HG02970 (cell line): ENCODE measurements around the gene APCDD1.

Experiments
- ATAC-seq: cut with Tn5 transposase; IDR thresholded peaks from one replicate; pipeline ENCODE4 v1.9.1; 2021; ENCODE audit warnings: mild to moderate bottlenecking, moderate library complexity, moderate number of reproducible peaks; ENCODE audit not compliant: unreplicated experiment, low FRiP score

APCDD1 gene

DNA sequence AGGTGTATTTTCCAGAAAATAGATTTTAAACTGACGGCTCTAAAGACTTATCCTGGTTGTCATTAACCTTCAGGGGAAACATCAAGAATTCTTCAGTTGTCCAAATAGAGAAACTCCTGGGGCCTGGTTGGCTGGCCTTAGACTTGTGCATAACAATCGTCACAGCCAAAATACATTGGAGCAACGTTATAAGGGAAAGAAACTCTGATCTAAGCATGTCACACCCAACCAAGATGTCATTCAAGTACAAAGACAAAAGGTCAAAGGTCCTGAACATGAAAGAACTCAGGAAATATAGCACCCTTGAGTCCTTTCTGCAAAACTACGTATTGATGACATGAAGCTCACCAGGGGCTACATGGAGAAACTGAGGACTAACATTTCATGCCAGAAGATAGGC lies 23.8 kb upstream of the APCDD1 start:
- no peak for ATAC-seq

DNA sequence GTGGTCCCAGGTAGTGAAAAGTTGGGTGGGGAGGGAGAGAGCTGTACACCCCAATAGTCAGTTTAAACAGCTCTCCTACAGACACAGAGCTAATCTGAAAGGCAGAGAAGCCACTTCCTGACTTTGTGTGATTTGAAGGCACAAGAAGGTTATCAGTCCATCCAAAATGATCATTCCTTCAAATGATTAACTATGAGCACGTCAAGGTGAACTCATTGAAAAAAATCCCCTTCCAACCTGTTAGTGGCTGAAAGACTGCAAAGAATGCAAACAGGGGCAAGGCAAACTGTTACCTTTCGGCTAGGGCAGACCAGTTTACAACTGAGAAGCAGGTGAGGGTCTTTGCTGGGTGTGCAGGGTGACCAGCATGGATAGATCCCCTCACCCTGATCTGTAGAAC lies 22.8 kb upstream of the APCDD1 start:
- no peak for ATAC-seq

DNA sequence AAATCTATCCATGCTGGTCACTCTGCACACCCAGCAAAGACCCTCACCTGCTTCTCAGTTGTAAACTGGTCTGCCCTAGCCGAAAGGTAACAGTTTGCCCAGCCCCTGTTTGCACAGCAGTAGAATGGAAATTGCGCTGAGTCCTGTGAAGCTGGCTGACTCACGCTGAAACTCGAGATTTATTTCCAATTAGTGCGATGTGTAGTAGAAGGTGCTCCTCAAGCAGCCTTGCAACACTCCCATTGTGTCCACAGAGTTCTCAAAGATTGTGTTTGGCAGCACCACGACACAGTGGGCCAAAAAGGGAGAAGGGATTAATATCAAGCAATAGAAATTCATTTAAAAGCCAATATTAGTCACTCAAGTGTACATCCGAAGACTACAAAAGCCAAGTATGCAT lies 21.7 kb upstream of the APCDD1 start:
- ATAC-seq = no peak

DNA sequence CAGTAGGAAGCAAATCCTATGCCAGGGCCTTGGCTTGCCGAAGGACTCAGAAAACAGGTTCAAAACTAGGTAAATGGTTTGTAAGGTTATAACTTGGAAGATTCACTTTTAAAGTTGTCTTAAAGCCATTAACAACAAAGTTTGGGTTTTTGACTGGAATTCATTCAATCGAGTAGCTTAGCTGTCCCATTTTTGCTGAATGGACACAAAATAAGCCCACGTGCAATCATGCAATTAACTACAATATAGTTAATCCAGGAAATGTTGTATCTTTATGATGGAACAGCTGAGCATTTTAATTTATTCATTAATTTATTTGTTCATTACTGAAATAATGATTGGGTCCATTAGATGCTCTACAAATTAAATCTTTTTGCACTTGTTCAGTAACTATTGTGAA lies 18.3 kb upstream of the APCDD1 start:
- no peak for ATAC-seq

DNA sequence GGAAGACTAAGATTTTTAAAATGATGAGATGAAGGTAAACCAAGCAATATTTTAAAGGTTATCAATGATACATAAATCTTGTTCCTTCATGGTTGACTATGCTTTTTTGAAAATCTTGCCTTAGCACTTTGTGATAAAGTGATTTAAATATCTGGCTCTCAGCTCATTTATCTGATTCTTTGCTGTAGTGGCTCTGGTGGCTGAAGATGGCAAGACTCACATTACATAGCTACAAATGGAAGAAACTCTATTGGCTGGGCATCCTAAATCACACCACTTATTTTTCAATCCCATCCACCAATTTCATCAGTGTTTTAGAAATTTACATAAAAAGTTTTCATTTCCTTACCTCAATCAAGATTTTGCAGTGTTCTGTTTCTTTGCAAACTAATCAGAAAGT lies 16.6 kb upstream of the APCDD1 start:
- ATAC-seq = no peak

DNA sequence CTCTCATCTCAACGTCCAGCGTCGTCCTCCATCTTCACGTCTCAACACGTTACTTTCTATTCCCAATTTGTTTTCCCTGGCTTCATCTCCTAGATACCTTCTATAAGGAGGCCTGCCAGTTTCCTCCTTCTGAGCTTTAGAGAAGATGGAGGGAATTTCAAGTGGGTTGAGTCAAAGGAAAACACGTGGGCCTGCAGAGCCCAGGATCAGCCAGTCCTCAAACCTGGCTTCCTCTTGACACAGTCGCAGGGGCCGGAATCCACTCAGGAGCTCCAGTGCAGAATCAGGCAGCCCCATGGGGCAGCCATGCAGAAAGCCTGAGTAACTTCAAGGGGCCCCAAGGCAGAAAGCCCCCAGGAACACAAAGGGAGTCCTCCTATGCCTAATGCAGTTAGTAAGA lies 14.5 kb upstream of the APCDD1 start:
- ATAC-seq = no peak

DNA sequence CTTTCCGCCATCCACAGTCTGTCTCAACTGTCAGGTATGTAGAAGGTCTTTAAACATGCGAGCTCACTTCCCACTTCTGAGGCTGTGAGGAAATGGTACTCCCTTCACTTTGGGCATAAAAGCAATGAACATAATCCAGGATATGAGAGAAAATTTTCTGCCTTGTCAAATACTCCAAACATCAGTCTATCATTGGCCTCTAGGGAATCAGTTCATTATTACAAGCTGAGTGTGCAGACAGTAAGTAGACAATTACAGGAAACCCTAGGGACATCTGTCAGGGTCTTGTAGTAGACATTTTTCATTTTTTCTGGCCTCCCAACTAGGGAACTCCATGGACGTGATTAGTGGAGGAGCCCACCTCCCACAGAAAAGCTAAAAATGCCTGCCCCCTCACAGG lies 13.6 kb upstream of the APCDD1 start:
- no peak for ATAC-seq

DNA sequence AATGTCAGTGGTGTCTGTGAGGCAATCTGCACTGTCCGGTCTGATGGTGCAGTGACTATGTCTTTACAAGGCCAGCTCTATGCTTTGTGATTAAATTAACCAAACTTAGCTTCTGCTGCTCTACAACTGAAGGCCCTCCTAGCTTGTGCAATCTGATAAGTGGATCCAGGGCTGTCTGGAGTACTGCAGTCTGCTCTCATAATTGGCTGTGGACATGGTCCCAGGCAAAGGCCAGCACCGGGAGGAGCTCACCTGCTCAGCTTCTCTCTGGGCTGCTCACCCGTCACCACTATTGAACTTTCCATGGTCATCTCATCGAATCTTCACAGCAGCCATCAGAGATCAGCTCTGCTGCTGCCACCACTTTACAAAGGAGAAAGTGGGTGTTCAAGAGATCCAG lies 13.0 kb upstream of the APCDD1 start:
- ATAC-seq = no peak

DNA sequence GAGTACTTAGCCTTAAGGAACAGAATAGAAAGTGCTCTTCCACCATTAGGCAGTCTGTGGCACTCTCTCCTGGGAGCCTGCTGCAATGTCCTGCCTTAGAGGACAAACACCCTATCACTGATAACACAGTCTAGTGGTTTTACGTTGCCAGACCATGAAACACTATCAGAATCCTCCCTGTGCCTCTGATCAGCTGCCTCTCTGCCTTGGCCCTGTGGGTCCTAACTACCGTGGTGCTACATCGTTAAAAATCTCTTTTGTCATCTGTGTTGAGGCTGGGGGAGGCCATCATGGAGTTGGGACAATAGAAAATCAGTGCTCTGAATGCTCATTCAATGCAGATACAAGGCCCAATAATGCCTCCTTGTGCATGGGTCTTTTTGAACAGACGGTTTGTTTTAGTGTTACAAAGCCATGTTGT lies 11.9 kb upstream of the APCDD1 start:
- ATAC-seq = no peak

DNA sequence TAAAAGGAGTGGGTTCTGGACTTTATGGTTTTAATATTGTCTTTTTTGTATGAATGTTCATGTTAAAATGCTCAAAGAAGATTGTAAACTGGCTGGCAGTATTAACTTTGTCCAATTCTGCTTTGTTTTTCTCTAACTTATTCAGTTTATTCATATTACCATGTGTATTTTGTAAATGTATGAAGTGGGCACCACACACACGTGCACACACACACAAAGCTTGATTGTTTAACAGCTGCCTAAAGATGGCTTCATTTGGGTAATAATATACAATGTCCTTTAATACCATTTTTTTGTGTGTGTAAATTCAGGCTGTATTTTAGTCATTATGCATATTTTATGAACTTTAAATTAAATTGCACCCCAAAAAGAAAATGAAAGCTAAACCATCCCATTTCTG lies 11.4 kb upstream of the APCDD1 start:
- ATAC-seq = no peak

DNA sequence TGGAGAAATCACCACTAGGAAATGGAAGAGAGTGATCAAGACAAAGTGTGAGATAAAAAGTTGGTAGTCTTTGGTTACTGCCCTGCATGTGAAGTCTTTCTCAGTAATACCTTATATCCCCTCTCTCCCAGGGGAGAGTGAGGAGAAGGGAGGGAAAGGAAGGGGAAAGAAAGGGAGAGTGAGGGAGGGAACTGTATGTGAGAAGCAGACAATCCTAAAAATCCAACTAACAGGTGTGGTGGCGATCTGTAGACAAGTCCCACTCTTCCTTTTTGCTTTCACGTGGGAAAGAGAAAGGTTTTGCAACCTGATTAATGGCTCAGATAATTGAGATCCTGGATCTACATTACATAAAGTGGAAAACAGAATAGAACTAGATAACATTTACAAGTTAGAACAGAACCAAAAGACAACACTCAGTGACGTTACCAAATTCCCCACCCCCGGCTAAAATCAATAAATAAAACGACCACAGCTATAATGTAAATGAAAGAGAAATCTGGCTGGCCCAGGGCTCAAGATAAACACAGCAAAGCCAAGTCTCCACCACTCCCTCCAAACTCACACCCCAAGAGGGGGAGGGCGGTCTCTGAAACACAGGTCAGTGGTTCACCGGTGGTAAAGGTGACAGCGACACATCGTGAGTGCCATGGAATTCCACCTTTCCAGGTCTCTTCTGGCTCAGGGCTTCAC lies 10.0 kb upstream of the APCDD1 start:
- no peak for ATAC-seq

DNA sequence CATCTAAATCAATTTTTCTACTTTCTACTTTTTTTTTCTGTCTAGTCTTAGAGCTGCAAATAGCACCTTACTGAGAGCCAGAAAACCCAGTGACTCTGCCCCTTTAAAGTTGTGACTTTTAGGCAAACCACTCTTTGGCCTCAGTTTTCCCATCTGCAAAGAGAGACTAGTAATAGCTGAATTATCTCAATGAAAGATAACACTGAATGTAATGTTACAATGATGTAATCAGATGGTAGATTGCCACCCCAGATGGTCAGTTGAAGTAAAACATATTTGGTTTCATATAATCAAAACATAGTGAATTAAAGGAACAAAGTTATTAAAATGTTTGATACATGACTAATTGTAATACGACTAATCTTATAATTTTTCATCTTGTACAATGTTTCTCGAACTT lies 5.0 kb upstream of the APCDD1 start:
- ATAC-seq = no peak

DNA sequence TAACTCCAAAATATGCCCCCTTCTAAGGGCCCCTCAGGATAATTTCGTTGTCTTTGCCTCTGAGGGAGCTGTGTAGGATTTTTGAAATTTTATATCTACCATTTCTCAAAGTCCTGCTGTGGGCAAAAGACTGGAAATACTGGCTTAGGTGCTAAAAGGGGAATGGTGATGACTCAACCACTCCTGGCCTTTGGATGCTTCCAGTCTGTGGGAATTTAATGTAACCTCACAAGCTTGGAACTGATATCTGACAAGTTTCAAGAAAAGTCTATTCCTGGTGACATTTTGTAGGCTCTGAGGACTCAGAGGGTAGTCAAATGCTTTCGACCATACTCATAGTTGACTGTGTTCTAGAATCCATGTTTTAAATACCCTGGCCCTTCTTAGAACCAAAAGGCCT lies 3.4 kb upstream of the APCDD1 start:
- ATAC-seq = no peak

DNA sequence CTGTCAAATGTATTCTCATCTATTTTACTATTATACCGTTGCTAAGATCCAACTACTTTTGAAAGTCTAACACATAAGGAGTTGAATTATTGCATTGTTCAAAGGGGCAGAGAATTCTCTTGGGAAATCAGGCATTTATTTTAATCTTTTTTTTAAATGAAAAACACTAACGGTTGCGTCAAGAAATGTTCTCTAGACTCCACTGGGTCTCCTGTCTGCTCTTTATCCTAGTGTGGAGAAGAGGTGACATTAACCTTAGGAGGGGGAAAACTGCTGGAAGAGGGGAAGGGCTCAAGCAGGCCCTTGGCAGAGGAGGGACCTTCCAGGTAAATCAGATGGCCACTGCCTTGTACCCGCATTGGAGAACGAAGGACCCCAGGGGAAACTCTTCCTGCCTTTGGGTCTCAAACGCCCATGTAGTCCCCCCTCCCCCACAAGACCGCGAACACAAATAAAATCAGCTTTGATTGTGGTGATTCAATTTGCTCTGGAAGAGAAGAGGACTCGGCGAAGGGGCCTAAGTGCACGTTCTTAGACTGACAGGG lies 1.1 kb upstream of the APCDD1 start:
- no peak for ATAC-seq

DNA sequence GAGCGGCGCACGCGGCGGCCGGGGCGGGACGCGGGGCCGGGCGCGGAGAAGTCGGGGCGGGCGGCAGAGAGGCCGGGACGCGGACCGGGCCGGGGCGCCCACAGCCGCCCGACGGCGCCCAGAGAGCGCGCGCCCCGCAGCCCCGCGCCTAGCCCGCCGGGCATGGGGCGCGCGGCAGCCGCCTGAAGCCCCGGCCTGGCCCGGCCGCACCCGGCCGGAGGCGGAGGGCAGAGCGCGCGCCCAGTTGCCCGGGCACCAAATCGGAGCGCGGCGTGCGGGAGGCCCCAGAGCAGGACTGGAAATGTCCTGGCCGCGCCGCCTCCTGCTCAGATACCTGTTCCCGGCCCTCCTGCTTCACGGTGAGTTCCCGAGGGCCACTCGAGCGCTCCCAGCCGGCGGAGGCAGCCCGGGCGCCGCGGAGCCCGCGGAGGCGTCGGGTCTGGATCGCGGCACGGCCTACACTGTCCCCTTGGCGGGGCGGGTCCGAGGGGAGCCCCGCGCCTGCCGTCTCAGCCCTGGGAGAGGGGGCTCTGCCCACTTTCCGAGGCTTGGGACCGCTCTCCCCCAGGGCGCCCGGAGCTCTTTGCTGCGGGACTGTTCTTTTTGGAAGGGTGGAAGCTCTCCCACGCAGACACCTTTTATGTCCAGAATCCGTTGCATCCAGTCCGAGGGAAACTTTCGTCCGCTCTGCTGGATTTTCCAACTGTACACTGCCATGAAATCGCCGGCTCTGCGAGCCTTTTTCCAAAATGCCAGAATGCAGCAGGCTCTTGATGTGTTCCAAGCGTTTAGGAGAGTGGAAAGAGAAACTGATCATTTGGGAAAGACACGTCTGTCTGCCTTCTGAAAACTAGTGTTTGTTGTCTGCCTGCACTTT lies 484 bp downstream of the APCDD1 start:
- ATAC-seq = no peak

DNA sequence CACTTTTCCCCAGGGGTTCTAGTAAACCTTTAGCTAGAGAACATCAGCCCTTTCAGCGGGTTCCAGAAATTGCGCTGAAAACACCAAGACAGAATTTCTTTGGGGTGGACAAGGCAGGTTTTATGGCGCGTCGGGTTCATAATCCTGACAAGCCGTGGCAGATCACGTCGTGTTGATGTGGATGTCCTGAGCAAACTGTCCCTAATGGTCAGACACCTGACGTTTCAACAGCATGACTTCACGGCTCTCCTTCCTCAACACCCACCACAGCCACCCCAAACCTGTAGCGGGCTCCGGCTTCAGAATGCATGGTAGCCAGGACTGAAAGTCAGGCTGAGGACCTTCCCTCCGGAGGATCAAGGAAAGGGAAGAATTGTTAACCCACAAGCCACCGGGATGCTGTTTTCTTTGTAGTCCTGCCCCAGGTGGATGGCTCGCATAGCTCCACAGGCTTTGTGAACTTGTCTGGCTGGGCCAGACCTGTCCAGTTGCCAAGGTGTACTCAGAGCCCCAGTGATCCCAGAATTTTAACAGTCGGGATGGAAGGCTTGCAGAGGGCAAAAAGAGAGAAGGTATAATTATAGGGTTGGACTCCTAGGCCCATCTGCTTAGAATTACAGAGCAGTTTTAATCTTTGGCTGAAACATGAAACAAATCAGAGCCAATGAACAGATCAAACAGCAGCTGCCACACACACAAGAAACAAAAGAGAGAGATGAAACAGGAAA lies 1.5 kb downstream of the APCDD1 start:
- no peak for ATAC-seq

DNA sequence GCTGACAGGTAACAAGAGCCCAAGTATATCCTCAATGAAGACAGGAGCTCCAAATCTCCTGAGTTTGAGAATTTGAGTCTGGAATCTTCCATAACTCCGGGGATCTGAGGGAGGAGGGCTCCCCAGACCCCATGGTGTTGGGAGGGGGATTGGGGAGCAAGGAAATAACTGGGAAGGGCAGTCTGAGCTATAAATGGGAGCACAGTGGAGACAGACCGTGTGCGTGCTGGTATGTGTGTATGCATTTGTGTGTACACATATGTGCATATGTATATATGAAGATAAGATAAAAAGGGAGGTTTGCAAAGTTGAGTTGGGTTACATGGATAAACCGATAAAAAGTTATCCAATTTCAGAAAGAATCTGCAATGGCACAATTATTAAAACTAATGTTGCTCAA lies 2.3 kb downstream of the APCDD1 start:
- ATAC-seq = no peak

DNA sequence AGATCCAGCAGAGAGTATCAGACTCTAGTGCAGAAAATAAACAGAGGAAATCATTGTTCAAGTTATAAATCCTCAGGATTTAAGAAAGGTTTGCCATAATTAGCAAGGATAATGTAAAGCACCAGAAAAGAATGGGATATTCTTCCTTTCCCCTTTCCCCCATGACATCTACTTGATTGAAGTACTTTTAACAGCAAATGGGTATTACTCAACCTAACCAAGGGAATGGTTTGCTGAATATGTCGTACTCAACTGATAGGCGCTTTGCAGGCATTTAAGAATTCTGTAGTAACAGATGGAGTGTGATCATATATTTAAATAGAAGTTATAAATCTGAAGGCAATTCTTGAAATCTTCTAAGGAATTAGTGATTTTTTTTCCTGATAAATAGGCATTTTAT lies 2.7 kb downstream of the APCDD1 start:
- no peak for ATAC-seq

DNA sequence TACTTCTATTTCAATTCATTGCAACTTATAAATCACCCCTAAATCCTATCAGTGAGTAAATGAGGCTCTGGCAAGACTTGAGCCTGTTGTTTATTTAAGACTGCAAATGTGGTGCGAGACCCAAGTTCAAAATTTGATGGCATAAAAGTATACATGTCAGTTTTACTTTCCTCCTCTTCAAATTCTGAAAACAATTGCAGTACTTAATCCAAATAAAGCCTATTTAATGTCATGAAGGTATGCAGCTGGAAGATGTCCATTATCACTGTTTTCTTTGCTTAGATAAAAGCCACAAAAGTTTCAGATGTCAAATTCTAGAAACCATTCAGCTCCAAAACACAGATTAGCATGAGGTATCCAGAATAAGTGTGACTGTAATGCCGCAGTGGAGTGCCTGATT lies 3.3 kb downstream of the APCDD1 start:
- no peak for ATAC-seq

DNA sequence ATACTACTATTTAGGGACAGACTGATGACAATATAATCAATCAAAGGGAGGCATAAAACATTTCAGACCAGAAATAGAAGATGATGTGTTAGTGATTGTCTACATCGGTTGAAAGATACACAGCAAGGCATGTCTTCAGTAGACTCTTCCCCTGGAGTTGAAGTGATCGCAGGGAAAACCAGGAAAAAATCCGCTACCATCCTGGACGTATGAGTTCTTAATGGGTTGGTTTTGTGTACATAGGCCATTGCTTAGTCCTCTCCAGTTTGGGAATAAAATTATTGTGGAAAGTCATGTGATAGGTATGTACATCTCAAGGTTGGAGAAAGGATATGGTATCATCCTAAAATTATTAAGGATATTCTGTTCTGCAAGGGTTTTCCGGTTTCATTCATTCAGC lies 4.3 kb downstream of the APCDD1 start:
- no peak for ATAC-seq

DNA sequence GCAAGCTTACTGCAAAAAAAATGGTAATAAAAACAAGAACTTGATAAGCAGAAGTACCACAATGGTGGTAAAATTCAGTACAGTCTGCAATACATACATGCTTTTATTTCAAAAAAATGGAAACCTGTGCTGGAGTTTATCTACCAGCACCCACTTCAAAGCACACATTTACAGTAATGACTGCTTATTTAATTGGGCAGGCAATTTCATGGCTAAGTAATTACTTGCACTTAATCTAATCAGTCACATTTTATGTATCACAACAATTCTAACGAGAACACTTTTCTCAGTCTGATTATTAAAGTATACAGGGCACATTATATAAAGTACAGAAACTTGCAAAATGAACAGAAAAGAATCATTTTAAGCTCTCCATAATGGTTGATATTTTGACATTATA lies 5.2 kb downstream of the APCDD1 start:
- no peak for ATAC-seq
